OCI-LY3 (cell line): ENCODE data around the gene HNRNPA3.
"Not testable (repeated sequence)": the region's sequence is repeated elsewhere in the genome, so short reads cannot be mapped to it uniquely, and the experiment has no call there.

Source experiments
- H2AFZ ChIP-seq: fragments of 200-600, 300-600 bp; shearing (Covaris generic); 2 replicates; pipeline ENCODE4 v1.6.0; 2014; ENCODE audit warnings: antibody characterized with exemption, low read depth, low read length
- H3K27ac ChIP-seq: fragments of 200-600, 300-600 bp; sonication (generic); 2 replicates; pipeline ENCODE4 v1.5.1; 2014; ENCODE audit warnings: mild to moderate bottlenecking, low read length, moderate library complexity, mixed read lengths
- H3K27me3 ChIP-seq: fragments of 200-600, 300-600 bp; sonication (generic); 2 replicates; pipeline ENCODE4 v1.6.1; 2014; ENCODE audit warnings: low read depth, low read length, mixed read lengths
- H3K36me3 ChIP-seq: fragments of 200-600, 300-600 bp; sonication (generic); replicated peaks from 2 replicates; pipeline ENCODE3; 2014; ENCODE audit warnings: low read depth, low read length, mixed read lengths
- H3K4me1 ChIP-seq: fragments of 300-600, 200-600 bp; sonication (generic); 2 replicates; pipeline ENCODE4 v1.6.1; 2014; ENCODE audit warnings: low read length, mixed read lengths
- H3K4me2 ChIP-seq: fragments of 200-600, 300-600 bp; sonication (generic); 2 replicates; pipeline ENCODE4 v1.6.1; 2014; ENCODE audit warnings: low read length, mixed read lengths
- H3K4me3 ChIP-seq: fragments of 300-600, 200-600 bp; sonication (generic); 2 replicates; pipeline ENCODE4 v1.5.1; 2014; ENCODE audit warnings: antibody characterized with exemption, mild to moderate bottlenecking, low read length, moderate library complexity
- H3K79me2 ChIP-seq: fragments of 300-600, 200-600 bp; shearing (Covaris generic); 2 replicates; pipeline ENCODE4 v1.6.1; 2014; ENCODE audit warnings: mild to moderate bottlenecking, low read length, mixed read lengths
- H3K9ac ChIP-seq: fragments of 300-600, 200-600 bp; shearing (Covaris generic); 2 replicates; pipeline ENCODE4 v1.6.0; 2014; ENCODE audit warnings: mild to moderate bottlenecking, low read length, moderate library complexity
- H3K9me3 ChIP-seq: fragments of 200-600, 300-600 bp; shearing (Covaris generic); 2 replicates; pipeline ENCODE4 v1.6.1; 2014; ENCODE audit warnings: low read length, mixed read lengths; ENCODE audit not compliant: insufficient read depth
- H4K20me1 ChIP-seq: fragments of 200-600, 300-600 bp; sonication (generic); 2 replicates; pipeline ENCODE4 v1.6.1; 2016; ENCODE audit warnings: low read length, mixed read lengths; ENCODE audit not compliant: insufficient read depth
- EZH2phosphoT487 ChIP-seq: fragments of 200-600 bp; shearing (Covaris generic); IDR thresholded peaks from 2 replicates; pipeline ENCODE4 v1.6.1; 2018; ENCODE audit warnings: antibody characterized with exemption, mixed run types, low read depth
- TF ChIP-seq, protein P1 (sequence below): fragments of 200-600, 300-600 bp; sonication (generic); IDR thresholded peaks from 2 replicates; pipeline ENCODE4 v1.5.1; 2014; ENCODE audit warnings: antibody characterized with exemption, low read length, low read depth

The HNRNPA3 gene

DNA sequence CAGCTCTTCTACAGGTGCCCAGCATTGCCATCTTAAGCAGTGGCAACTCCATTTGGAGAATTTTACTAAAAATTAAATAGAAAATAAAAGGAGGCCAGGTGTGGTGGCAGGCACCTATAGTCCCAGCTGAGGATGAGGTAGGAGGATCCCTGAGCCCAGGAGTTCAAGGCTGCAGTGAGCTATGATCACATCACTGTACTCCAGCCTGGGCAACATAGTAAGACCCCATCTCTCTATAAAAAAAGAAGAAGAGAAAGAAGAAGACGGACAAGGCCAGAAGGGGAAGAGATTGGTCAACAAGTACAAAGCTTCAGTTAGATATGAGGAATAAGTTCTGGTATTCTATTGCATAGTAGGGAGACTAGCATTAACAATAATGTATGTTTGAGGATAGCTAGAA is 21.7 kb upstream of the HNRNPA3 start:
- Histone ChIP-seq H2AFZ (no peak overlapping the region), H3K4me1 (peaks cover 10% of the 10 kb centered on the region), H3K36me3 (no peaks in the 10 kb centered on the region), H3K4me2 (no peak overlapping the region), H3K9me3 (no peaks in the 10 kb centered on the region), H3K27ac (no peak overlapping the region), H3K4me3 (no peak overlapping the region), H4K20me1 (no peaks in the 10 kb centered on the region), H3K9ac (no peak overlapping the region), H3K79me2 (no peaks in the 10 kb centered on the region), H3K27me3 (no peaks in the 10 kb centered on the region)
- TF ChIP-seq, protein P1, sequence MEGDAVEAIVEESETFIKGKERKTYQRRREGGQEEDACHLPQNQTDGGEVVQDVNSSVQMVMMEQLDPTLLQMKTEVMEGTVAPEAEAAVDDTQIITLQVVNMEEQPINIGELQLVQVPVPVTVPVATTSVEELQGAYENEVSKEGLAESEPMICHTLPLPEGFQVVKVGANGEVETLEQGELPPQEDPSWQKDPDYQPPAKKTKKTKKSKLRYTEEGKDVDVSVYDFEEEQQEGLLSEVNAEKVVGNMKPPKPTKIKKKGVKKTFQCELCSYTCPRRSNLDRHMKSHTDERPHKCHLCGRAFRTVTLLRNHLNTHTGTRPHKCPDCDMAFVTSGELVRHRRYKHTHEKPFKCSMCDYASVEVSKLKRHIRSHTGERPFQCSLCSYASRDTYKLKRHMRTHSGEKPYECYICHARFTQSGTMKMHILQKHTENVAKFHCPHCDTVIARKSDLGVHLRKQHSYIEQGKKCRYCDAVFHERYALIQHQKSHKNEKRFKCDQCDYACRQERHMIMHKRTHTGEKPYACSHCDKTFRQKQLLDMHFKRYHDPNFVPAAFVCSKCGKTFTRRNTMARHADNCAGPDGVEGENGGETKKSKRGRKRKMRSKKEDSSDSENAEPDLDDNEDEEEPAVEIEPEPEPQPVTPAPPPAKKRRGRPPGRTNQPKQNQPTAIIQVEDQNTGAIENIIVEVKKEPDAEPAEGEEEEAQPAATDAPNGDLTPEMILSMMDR, result no peak
- TF ChIP-seq EZH2phosphoT487, result no peak

GRCh38 chr2:177192788-177193187 is 19.8 kb upstream of the HNRNPA3 start:
- no peak overlapping the region for H2AFZ ChIP-seq
- H3K9ac ChIP-seq, result no peak overlapping the region
- H3K4me2 ChIP-seq, result peak overlapping the region; percentile 31

DNA sequence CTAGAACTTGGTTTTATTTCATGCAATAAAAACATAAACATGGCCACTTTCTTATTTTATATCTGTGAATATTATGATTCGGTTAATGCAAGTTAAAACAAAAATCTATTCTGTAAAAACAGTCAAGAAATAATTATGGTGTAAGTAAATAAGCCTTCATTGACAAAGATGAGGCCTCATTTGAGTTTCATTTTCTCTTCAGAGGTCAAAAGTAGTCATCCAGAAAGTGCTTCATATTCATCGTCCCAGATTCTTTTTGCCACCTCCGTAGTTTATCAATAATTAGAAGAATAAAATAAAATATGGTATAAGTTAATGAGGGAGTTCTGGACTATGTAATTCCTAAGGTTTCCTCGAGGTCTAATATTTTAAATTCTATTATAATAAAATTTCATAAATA is 19.4 kb upstream of the HNRNPA3 start:
- H3K79me2 ChIP-seq, result no peaks in the 10 kb centered on the region
- H4K20me1 ChIP-seq, result no peaks in the 10 kb centered on the region
- H2AFZ ChIP-seq, result no peak overlapping the region
- H3K4me1 ChIP-seq, result peaks cover 10% of the 10 kb centered on the region
- H3K4me2 ChIP-seq, result peak overlapping the region; percentile 31
- H3K9ac ChIP-seq, result no peak overlapping the region
- H3K9me3 ChIP-seq, result no peaks in the 10 kb centered on the region
- H3K27ac ChIP-seq, result no peak overlapping the region
- H3K4me3 ChIP-seq, result no peak overlapping the region
- TF ChIP-seq EZH2phosphoT487, result no peak
- TF ChIP-seq, protein P1, result no peak
- no peaks in the 10 kb centered on the region for H3K27me3 ChIP-seq
- no peaks in the 10 kb centered on the region for H3K36me3 ChIP-seq

More at GRCh38 chr2:177192788-177193187, 19.8 kb upstream of the HNRNPA3 start:
- Histone ChIP-seq H3K79me2 (no peaks in the 10 kb centered on the region), H4K20me1 (no peaks in the 10 kb centered on the region), H3K27ac (no peak overlapping the region), H3K4me3 (no peak overlapping the region), H3K4me1 (peaks cover 10% of the 10 kb centered on the region), H3K9me3 (no peaks in the 10 kb centered on the region), H3K27me3 (no peaks in the 10 kb centered on the region), H3K36me3 (no peaks in the 10 kb centered on the region)
- TF ChIP-seq EZH2phosphoT487, result no peak
- TF ChIP-seq, protein P1, result no peak

- Histone ChIP-seq H3K4me2 (no peak overlapping the region), H3K36me3 (no peaks in the 10 kb centered on the region), H3K4me1 (peaks cover 10% of the 10 kb centered on the region), H3K27me3 (no peaks in the 10 kb centered on the region), H3K9me3 (no peaks in the 10 kb centered on the region), H3K27ac (no peak overlapping the region), H2AFZ (no peak overlapping the region), H3K79me2 (no peaks in the 10 kb centered on the region), H3K9ac (no peak overlapping the region), H3K4me3 (no peak overlapping the region), H4K20me1 (no peaks in the 10 kb centered on the region)
- TF ChIP-seq, protein P1, result peak; percentile 43; the same call in 1 of the 2 replicates
- TF ChIP-seq EZH2phosphoT487, result no peak
These were observed 17.4 kb upstream of the HNRNPA3 start for GRCh38 chr2:177195194-177195593.

- not testable (repeated sequence) for H3K79me2 ChIP-seq, H2AFZ ChIP-seq
These were observed 12.2 kb upstream of the HNRNPA3 start for GRCh38 chr2:177200419-177200818.

More at GRCh38 chr2:177200419-177200818, 12.2 kb upstream of the HNRNPA3 start:
- H3K4me1 ChIP-seq, H3K9me3 ChIP-seq, H3K27ac ChIP-seq, H3K9ac ChIP-seq, H3K4me3 ChIP-seq, H3K4me2 ChIP-seq, H4K20me1 ChIP-seq, H3K36me3 ChIP-seq, H3K27me3 ChIP-seq: not testable (repeated sequence)
